Chondrocyte (in vitro differentiated cells): ENCODE data around the gene PDCD1LG2. TPM values are rescaled to one million over a fixed set of nuclear protein-coding genes. Genes with fewer than 3 reads are reported as not detected.
A peak's percentile ranks its signal among the peaks of the same experiment; 100 is the strongest.
"Not testable (repeated sequence)": the region's sequence is repeated elsewhere in the genome, so short reads cannot be mapped to it uniquely, and the experiment has no call there.

Source experiments
- DNase-seq: peaks from one replicate; pipeline ENCODE4 v3.0.0; 2021; ENCODE audit warnings: mixed read lengths, low spot score
- H3K27ac Mint-ChIP-seq: one replicate; pipeline ENCODE4 v1.8.0; 2021; ENCODE audit warnings: mild to moderate bottlenecking, moderate library complexity, mixed read lengths; ENCODE audit not compliant: unreplicated experiment
- H3K27me3 Mint-ChIP-seq: 2 replicates; pipeline ENCODE4 v1.8.0; 2021; ENCODE audit warnings: low read depth, mixed read lengths
- H3K36me3 Mint-ChIP-seq: 2 replicates; pipeline ENCODE4 v1.8.0; 2021; ENCODE audit warnings: low read depth, mixed read lengths
- H3K4me1 Mint-ChIP-seq: 2 replicates; pipeline ENCODE4 v1.8.0; 2021; ENCODE audit warnings: low read depth, mild to moderate bottlenecking, mixed read lengths
- H3K4me3 Mint-ChIP-seq: one replicate; pipeline ENCODE4 v1.8.0; 2021; ENCODE audit warnings: mild to moderate bottlenecking, moderate library complexity, mixed read lengths; ENCODE audit not compliant: unreplicated experiment
- H3K9me3 Mint-ChIP-seq: 2 replicates; pipeline ENCODE4 v1.8.0; 2021; ENCODE audit warnings: low read depth, mixed read lengths
- CTCF ChIP-seq: fragments of 200-600 bp; sonication (generic); IDR thresholded peaks from 2 replicates; pipeline ENCODE4 v1.5.0; 2021; ENCODE audit warnings: antibody characterized with exemption, mild to moderate bottlenecking, moderate library complexity
- total RNA-seq: library from RNA; stranded (reverse); gene quantifications from 3 replicates; pipeline ENCODE4 v1.2.1, GENCODE V29; 2021

PDCD1LG2 gene
- total RNA-seq, 1 donor from 2014 or later, result 1.1 TPM

GRCh38 chr9:5578698-5579085 is 68.4 kb downstream of the PDCD1LG2 start:
- no peak for DNase-seq
- peaks cover 15% of the 10 kb centered on the region for H3K4me1 Mint-ChIP-seq
- H3K27me3 Mint-ChIP-seq, result no peaks in the 10 kb centered on the region
- TF ChIP-seq CTCF, result no peak
- no peak overlapping the region for H3K27ac Mint-ChIP-seq
- peaks cover 2% of the 10 kb centered on the region for H3K36me3 Mint-ChIP-seq
- H3K9me3 Mint-ChIP-seq, result peaks cover 6% of the 10 kb centered on the region
- no peak overlapping the region for H3K4me3 Mint-ChIP-seq

GRCh38 chr9:5579881-5580280 is 69.5 kb downstream of the PDCD1LG2 start:
- Mint-ChIP-seq H3K9me3 (peaks cover 3% of the 10 kb centered on the region), H3K36me3 (peaks cover 4% of the 10 kb centered on the region), H3K27me3 (no peaks in the 10 kb centered on the region), H3K4me3 (no peak overlapping the region), H3K4me1 (peaks cover 15% of the 10 kb centered on the region), H3K27ac (no peak overlapping the region)
- no peak for TF ChIP-seq CTCF
- no peak for DNase-seq

GRCh38 chr9:5580650-5581049 is 70.3 kb downstream of the PDCD1LG2 start:
- H3K4me3 Mint-ChIP-seq, result no peak overlapping the region
- no peak for TF ChIP-seq CTCF
- peaks cover 15% of the 10 kb centered on the region for H3K4me1 Mint-ChIP-seq

GRCh38 chr9:5581706-5582105 is 71.4 kb downstream of the PDCD1LG2 start:
- H3K9me3 Mint-ChIP-seq, DNase-seq, H3K27me3 Mint-ChIP-seq, H3K36me3 Mint-ChIP-seq, H3K27ac Mint-ChIP-seq, H3K4me3 Mint-ChIP-seq: not testable (repeated sequence)
- peaks cover 20% of the 10 kb centered on the region for H3K4me1 Mint-ChIP-seq

More at GRCh38 chr9:5580650-5581049, 70.3 kb downstream of the PDCD1LG2 start:
- H3K9me3 Mint-ChIP-seq, result peaks cover 3% of the 10 kb centered on the region
- H3K36me3 Mint-ChIP-seq, result peaks cover 2% of the 10 kb centered on the region
- no peak for DNase-seq
- no peak overlapping the region for H3K27ac Mint-ChIP-seq
- no peaks in the 10 kb centered on the region for H3K27me3 Mint-ChIP-seq

GRCh38 chr9:5582835-5583195 is 72.5 kb downstream of the PDCD1LG2 start:
- H3K27me3 Mint-ChIP-seq, result no peaks in the 10 kb centered on the region
- no peak for TF ChIP-seq CTCF
- H3K4me1 Mint-ChIP-seq, result peaks cover 20% of the 10 kb centered on the region
- no peak overlapping the region for H3K4me3 Mint-ChIP-seq
- no peak for DNase-seq
- peaks cover 3% of the 10 kb centered on the region for H3K9me3 Mint-ChIP-seq
- H3K27ac Mint-ChIP-seq, result peak overlapping the region; percentile 88
- peaks cover 2% of the 10 kb centered on the region for H3K36me3 Mint-ChIP-seq

GRCh38 chr9:5586391-5586802 is 76.1 kb downstream of the PDCD1LG2 start:
- Mint-ChIP-seq H3K27me3 (no peaks in the 10 kb centered on the region), H3K36me3 (peaks cover 2% of the 10 kb centered on the region), H3K9me3 (peaks cover 3% of the 10 kb centered on the region), H3K27ac (no peak overlapping the region), H3K4me3 (no peak overlapping the region), H3K4me1 (peaks cover 14% of the 10 kb centered on the region)
- DNase-seq, result no peak
- no peak for TF ChIP-seq CTCF
